ENCODE results near the gene TCERG1L. TPM values are rescaled to one million over a fixed set of nuclear protein-coding genes. Genes with fewer than 3 reads are reported as not detected.

The TCERG1L gene
- total RNA-seq, 1 experiment from 2014 or later, result not detected

DNA sequence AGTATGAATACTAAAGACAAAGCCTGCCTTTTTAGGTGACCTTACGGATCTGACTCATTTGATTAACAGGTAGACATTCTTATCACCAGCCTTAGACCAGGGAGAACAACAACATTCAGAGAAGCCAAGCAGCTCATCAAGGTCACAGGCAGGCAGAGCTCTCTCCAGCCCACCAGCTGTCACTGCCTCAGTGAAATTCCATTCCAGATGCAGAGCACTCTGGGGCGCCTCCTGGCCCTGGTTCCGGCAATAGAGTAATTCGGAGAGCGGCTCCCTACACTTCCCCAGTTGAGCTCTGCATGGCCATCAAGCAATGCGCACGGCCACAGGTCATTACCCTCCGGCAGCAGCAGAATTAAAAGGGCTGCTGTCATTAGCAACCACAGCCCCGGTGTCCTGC is 164.7 kb downstream of the TCERG1L start:
- Mint-ChIP-seq H3K9me3 (ENCODE audit: low read depth, unreplicated experiment) (peaks cover 8% of the 10 kb centered on the region), H3K4me3 (ENCODE audit: low read depth, unreplicated experiment) (no peak overlapping the region), H3K27me3 (ENCODE audit: unreplicated experiment) (no peaks in the 10 kb centered on the region), H3K4me1 (ENCODE audit: low read depth, unreplicated experiment) (no peaks in the 10 kb centered on the region), H3K36me3 (ENCODE audit: insufficient read depth, unreplicated experiment) (no peaks in the 10 kb centered on the region), H3K27ac (ENCODE audit: unreplicated experiment) (no peak overlapping the region)
- TF ChIP-seq, protein P1, sequence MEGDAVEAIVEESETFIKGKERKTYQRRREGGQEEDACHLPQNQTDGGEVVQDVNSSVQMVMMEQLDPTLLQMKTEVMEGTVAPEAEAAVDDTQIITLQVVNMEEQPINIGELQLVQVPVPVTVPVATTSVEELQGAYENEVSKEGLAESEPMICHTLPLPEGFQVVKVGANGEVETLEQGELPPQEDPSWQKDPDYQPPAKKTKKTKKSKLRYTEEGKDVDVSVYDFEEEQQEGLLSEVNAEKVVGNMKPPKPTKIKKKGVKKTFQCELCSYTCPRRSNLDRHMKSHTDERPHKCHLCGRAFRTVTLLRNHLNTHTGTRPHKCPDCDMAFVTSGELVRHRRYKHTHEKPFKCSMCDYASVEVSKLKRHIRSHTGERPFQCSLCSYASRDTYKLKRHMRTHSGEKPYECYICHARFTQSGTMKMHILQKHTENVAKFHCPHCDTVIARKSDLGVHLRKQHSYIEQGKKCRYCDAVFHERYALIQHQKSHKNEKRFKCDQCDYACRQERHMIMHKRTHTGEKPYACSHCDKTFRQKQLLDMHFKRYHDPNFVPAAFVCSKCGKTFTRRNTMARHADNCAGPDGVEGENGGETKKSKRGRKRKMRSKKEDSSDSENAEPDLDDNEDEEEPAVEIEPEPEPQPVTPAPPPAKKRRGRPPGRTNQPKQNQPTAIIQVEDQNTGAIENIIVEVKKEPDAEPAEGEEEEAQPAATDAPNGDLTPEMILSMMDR (IDR thresholded peaks at IDR 0.05; ENCODE audit: unreplicated experiment), result no peak
- intact Hi-C loops (cut with micrococcal nuclease; ENCODE audit: unreplicated experiment), result no loop called here
- no peak for DNase-seq
- BruUV-seq (replicated peaks), result no TSS peak
- CTCF ChIA-PET, result no interaction called here

DNA sequence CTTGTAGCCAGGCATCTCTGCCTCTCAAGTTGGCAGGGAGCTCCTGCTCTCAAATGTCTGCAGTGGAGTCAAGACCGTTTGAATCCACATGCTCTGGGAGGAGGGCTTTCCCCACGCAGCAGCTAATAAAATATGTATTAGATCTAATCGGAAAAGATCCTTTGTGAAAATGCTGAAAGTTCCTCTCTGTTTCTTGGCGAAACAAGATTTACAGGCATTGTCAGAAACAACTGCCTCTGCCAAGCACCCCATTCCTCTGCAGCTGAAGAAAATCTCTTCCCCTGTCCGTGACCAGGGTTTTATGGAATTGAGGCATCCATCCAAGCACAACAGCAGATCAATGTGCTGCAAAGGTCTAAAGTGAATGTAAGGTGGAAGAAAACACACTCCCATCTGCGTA is 165.8 kb downstream of the TCERG1L start:
- intact Hi-C loops (cut with micrococcal nuclease; ENCODE audit: unreplicated experiment), result no loop called here
- no peak overlapping the region for H3K27ac Mint-ChIP-seq (ENCODE audit: unreplicated experiment)
- CTCF ChIA-PET, result no interaction called here
- H3K27me3 Mint-ChIP-seq (ENCODE audit: unreplicated experiment), result no peaks in the 10 kb centered on the region
- H3K36me3 Mint-ChIP-seq (ENCODE audit: insufficient read depth, unreplicated experiment), result no peaks in the 10 kb centered on the region
- H3K9me3 Mint-ChIP-seq (ENCODE audit: low read depth, unreplicated experiment), result peaks cover 10% of the 10 kb centered on the region
- no peaks in the 10 kb centered on the region for H3K4me1 Mint-ChIP-seq (ENCODE audit: low read depth, unreplicated experiment)
- no peak for DNase-seq
- BruUV-seq (replicated peaks), result no TSS peak
- no peak overlapping the region for H3K4me3 Mint-ChIP-seq (ENCODE audit: low read depth, unreplicated experiment)
- TF ChIP-seq, protein P1 (IDR thresholded peaks at IDR 0.05; ENCODE audit: unreplicated experiment), result no peak

DNA sequence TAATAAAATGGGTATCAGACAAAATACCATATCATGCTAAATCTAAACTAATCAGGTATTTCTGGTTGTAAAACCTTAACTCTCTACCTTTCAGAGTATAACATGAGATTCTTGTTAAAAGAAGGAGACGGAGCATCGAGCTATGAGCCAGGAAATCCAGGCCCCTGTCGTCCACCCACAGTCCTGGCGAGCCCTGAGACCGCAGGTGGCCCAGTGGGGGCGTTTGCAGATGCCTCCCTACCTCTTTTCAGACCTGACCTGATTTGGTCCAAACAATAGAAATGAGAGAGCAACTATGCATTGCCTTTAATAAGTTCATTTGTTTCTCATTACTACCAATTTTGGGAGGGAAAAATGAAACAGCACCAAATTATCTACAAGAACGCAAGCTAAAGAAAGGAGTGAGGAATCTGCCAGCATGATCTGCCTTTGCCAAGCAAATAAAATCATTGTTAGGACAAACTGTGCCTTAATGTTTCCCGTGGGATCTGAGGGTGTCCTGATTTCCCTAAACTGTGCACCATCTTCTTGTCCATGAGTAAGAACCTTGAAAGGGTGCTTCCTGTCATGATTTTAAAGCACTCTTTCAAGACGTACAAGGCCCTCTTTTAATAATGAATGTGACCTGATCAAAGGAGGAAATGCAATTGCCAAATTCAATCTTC is 166.7 kb downstream of the TCERG1L start:
- intact Hi-C loops (cut with micrococcal nuclease; ENCODE audit: unreplicated experiment), result no loop called here
- no peak overlapping the region for H3K4me3 Mint-ChIP-seq (ENCODE audit: low read depth, unreplicated experiment)

DNA sequence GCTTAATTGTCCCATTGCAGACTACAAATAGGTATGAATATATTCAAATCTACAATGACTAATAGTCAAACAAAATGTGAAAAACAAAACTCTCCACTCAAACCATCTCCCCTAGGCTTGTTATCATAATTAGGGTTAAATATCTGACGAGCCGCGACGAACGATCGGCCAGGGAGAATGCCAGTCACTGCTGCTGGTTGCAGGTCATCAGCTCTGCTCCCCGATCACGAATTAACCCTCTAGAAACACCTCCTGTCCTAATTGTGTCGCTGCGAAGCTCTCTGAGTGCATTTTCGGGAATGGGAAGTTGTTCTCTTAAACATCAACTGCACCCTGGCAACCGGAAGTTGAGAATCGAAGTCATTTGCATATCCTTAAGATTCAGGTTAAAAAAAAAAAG is 167.3 kb downstream of the TCERG1L start:
- Mint-ChIP-seq H3K36me3 (ENCODE audit: insufficient read depth, unreplicated experiment) (no peaks in the 10 kb centered on the region), H3K9me3 (ENCODE audit: low read depth, unreplicated experiment) (peaks cover 10% of the 10 kb centered on the region), H3K4me1 (ENCODE audit: low read depth, unreplicated experiment) (no peaks in the 10 kb centered on the region), H3K4me3 (ENCODE audit: low read depth, unreplicated experiment) (no peak overlapping the region), H3K27me3 (ENCODE audit: unreplicated experiment) (no peaks in the 10 kb centered on the region), H3K27ac (ENCODE audit: unreplicated experiment) (no peak overlapping the region)
- no TSS peak for BruUV-seq (replicated peaks)
- DNase-seq, result no peak
- TF ChIP-seq, protein P1 (IDR thresholded peaks at IDR 0.05; ENCODE audit: unreplicated experiment), result no peak
- CTCF ChIA-PET, result no interaction called here
- intact Hi-C loops (cut with micrococcal nuclease; ENCODE audit: unreplicated experiment), result no loop called here

More for the DNA sequence above, 166.7 kb downstream of the TCERG1L start:
- TF ChIP-seq, protein P1 (IDR thresholded peaks at IDR 0.05; ENCODE audit: unreplicated experiment), result no peak
- no peaks in the 10 kb centered on the region for H3K27me3 Mint-ChIP-seq (ENCODE audit: unreplicated experiment)
- H3K4me1 Mint-ChIP-seq (ENCODE audit: low read depth, unreplicated experiment), result no peaks in the 10 kb centered on the region
- DNase-seq, result no peak
- no peak overlapping the region for H3K27ac Mint-ChIP-seq (ENCODE audit: unreplicated experiment)
- BruUV-seq (replicated peaks), result no TSS peak
- CTCF ChIA-PET, result no interaction called here
- no peaks in the 10 kb centered on the region for H3K36me3 Mint-ChIP-seq (ENCODE audit: insufficient read depth, unreplicated experiment)
- H3K9me3 Mint-ChIP-seq (ENCODE audit: low read depth, unreplicated experiment), result peaks cover 10% of the 10 kb centered on the region

All from Calu3 (cell line).